ENCODE results near the gene CFAP410. TPM values are rescaled to one million over a fixed set of nuclear protein-coding genes. Genes with fewer than 3 reads are reported as not detected.
"Not testable (repeated sequence)": the region's sequence is repeated elsewhere in the genome, so short reads cannot be mapped to it uniquely, and the experiment has no call there.

The CFAP410 gene
- total RNA-seq, 1 donor from 2014 or later, result 10.4 TPM

DNA sequence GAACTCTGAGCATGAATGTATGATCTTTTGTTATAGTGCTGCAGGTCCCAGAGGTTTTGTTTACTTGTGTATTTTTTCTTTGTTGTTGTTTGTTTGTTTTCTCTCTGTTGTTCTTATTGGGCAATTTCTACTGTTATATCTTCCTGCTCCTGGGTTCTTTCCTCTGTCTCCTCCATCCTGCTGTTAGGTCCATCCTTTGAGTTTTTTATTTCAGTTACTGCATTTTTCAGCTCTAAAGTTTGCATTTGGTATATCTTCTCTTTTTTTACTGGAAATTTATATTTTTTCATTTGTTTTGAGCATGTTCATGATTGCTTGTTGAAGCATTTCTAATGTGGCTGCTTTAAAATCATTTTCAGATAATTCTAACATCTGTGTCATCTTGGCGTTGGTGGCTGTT lies 24.1 kb upstream of the CFAP410 start:
- H3K4me3 ChIP-seq (ENCODE audit: insufficient read depth, low read depth, low read length), result no peak overlapping the region
- no peak overlapping the region for H3K4me3 Mint-ChIP-seq (ENCODE audit: unreplicated experiment)
- H2AFZ ChIP-seq (ENCODE audit: low read depth, low read length), result no peak overlapping the region
- no peak overlapping the region for H3K27ac Mint-ChIP-seq (ENCODE audit: unreplicated experiment)
- TF ChIP-seq, protein P1, sequence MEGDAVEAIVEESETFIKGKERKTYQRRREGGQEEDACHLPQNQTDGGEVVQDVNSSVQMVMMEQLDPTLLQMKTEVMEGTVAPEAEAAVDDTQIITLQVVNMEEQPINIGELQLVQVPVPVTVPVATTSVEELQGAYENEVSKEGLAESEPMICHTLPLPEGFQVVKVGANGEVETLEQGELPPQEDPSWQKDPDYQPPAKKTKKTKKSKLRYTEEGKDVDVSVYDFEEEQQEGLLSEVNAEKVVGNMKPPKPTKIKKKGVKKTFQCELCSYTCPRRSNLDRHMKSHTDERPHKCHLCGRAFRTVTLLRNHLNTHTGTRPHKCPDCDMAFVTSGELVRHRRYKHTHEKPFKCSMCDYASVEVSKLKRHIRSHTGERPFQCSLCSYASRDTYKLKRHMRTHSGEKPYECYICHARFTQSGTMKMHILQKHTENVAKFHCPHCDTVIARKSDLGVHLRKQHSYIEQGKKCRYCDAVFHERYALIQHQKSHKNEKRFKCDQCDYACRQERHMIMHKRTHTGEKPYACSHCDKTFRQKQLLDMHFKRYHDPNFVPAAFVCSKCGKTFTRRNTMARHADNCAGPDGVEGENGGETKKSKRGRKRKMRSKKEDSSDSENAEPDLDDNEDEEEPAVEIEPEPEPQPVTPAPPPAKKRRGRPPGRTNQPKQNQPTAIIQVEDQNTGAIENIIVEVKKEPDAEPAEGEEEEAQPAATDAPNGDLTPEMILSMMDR (IDR thresholded peaks at IDR 0.05; ENCODE audit: insufficient read depth, low read depth, low read length), result no peak
- TF ChIP-seq EZH2 (IDR thresholded peaks at IDR 0.05; ENCODE audit: insufficient read depth, low read length), result no peak
- H3K79me2 ChIP-seq (ENCODE audit: insufficient read depth, low read length), result no peaks in the 10 kb centered on the region
- no peaks in the 10 kb centered on the region for H3K4me1 Mint-ChIP-seq (ENCODE audit: low read depth, unreplicated experiment)
- no peaks in the 10 kb centered on the region for H3K36me3 Mint-ChIP-seq (ENCODE audit: low read depth, unreplicated experiment)
- DNase-seq (ENCODE audit: low read depth) (no peak), FAIRE-seq (no peak)
- no peak overlapping the region for H3K4me2 ChIP-seq (ENCODE audit: low read length)
- H3K27me3 ChIP-seq (ENCODE audit: insufficient read depth, low read length), result no peaks in the 10 kb centered on the region
- H3K9me3 ChIP-seq (ENCODE audit: insufficient read depth, low read depth, low read length), result no peaks in the 10 kb centered on the region
- peaks cover 6% of the 10 kb centered on the region for H3K9me3 Mint-ChIP-seq (ENCODE audit: unreplicated experiment)
- no peaks in the 10 kb centered on the region for H4K20me1 ChIP-seq (ENCODE audit: insufficient read depth, low read length)
- H3K27me3 Mint-ChIP-seq (ENCODE audit: low read depth, unreplicated experiment), result peaks cover 34% of the 10 kb centered on the region
- no peak overlapping the region for H3K27ac ChIP-seq (ENCODE audit: low read depth, low read length)
- H3K4me1 ChIP-seq (ENCODE audit: insufficient read depth, low read length), result no peaks in the 10 kb centered on the region
- H3K9ac ChIP-seq (ENCODE audit: low read length), result no peak overlapping the region
- H3K36me3 ChIP-seq (ENCODE audit: insufficient read depth, low read length), result no peaks in the 10 kb centered on the region

DNA sequence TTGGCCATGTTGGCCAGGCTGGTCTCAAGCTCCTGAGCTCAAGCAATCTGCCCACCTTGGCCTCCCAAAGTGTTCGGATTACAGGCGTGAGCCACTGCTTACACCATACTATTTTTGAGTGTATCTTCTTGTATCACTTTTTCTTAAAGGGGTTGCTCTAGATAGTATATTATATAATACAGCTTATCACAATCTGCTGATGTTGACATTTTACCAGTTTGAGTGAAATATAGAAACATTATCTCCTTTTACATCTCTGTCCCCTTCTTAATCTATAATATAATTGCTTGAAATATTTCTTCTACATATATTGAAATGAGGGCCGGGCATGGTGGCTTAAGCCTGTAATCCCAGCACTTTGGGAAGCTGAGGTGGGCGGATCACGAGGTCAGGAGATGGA lies 22.7 kb upstream of the CFAP410 start:
- not testable (repeated sequence) for H3K4me1 ChIP-seq (ENCODE audit: insufficient read depth, low read length); H3K4me3 Mint-ChIP-seq (ENCODE audit: unreplicated experiment); H3K79me2 ChIP-seq (ENCODE audit: insufficient read depth, low read length); DNase-seq (ENCODE audit: low read depth); H3K36me3 ChIP-seq (ENCODE audit: insufficient read depth, low read length); H3K4me3 ChIP-seq (ENCODE audit: insufficient read depth, low read depth, low read length); H2AFZ ChIP-seq (ENCODE audit: low read depth, low read length); H3K9ac ChIP-seq (ENCODE audit: low read length); H3K4me2 ChIP-seq (ENCODE audit: low read length); H3K27ac ChIP-seq (ENCODE audit: low read depth, low read length); H3K9me3 Mint-ChIP-seq (ENCODE audit: unreplicated experiment); H3K4me1 Mint-ChIP-seq (ENCODE audit: low read depth, unreplicated experiment); H3K27ac Mint-ChIP-seq (ENCODE audit: unreplicated experiment); FAIRE-seq; H3K36me3 Mint-ChIP-seq (ENCODE audit: low read depth, unreplicated experiment); H3K9me3 ChIP-seq (ENCODE audit: insufficient read depth, low read depth, low read length); H4K20me1 ChIP-seq (ENCODE audit: insufficient read depth, low read length); H3K27me3 ChIP-seq (ENCODE audit: insufficient read depth, low read length)
- H3K27me3 Mint-ChIP-seq (ENCODE audit: low read depth, unreplicated experiment), result peaks cover 33% of the 10 kb centered on the region

DNA sequence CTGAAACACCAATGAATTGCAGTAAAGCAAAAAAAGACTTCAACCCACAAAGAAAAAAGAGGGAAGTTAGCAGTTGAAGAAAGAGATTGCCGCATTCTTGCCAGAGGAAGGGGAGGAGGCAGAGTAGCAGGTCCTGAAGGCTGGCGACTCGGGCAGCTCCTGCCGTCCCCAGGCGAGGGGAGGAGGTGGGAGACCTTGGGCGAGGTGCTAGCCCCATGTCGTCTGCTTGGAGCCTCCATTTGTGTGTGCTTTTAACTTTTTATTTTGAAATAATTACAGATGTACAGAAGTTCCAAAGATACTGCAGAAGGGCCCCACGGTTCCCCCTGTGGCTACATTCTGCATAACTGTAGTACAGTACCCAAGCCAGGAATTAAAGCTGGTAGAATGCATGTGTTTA lies 21.0 kb upstream of the CFAP410 start:
- H3K4me2 ChIP-seq (ENCODE audit: low read length), result no peak overlapping the region
- H3K4me3 ChIP-seq (ENCODE audit: insufficient read depth, low read depth, low read length), result no peak overlapping the region
- no peaks in the 10 kb centered on the region for H3K27me3 ChIP-seq (ENCODE audit: insufficient read depth, low read length)
- no peaks in the 10 kb centered on the region for H3K9me3 ChIP-seq (ENCODE audit: insufficient read depth, low read depth, low read length)
- no peak overlapping the region for H3K27ac ChIP-seq (ENCODE audit: low read depth, low read length)
- H3K79me2 ChIP-seq (ENCODE audit: insufficient read depth, low read length), result no peaks in the 10 kb centered on the region
- H4K20me1 ChIP-seq (ENCODE audit: insufficient read depth, low read length), result no peaks in the 10 kb centered on the region
- Mint-ChIP-seq H3K4me1 (ENCODE audit: low read depth, unreplicated experiment) (no peaks in the 10 kb centered on the region), H3K27ac (ENCODE audit: unreplicated experiment) (no peak overlapping the region), H3K27me3 (ENCODE audit: low read depth, unreplicated experiment) (peaks cover 29% of the 10 kb centered on the region), H3K9me3 (ENCODE audit: unreplicated experiment) (peaks cover 11% of the 10 kb centered on the region), H3K4me3 (ENCODE audit: unreplicated experiment) (no peak overlapping the region), H3K36me3 (ENCODE audit: low read depth, unreplicated experiment) (no peaks in the 10 kb centered on the region)
- H2AFZ ChIP-seq (ENCODE audit: low read depth, low read length), result no peak overlapping the region
- H3K36me3 ChIP-seq (ENCODE audit: insufficient read depth, low read length), result no peaks in the 10 kb centered on the region
- TF ChIP-seq EZH2 (IDR thresholded peaks at IDR 0.05; ENCODE audit: insufficient read depth, low read length), result no peak
- TF ChIP-seq, protein P1 (IDR thresholded peaks at IDR 0.05; ENCODE audit: insufficient read depth, low read depth, low read length), result no peak
- no peak overlapping the region for H3K9ac ChIP-seq (ENCODE audit: low read length)
- no peak for FAIRE-seq
- no peaks in the 10 kb centered on the region for H3K4me1 ChIP-seq (ENCODE audit: insufficient read depth, low read length)
- no peak for DNase-seq (ENCODE audit: low read depth)

Data from astrocyte (in vitro differentiated cells and primary cell).